Upper lobe of left lung (tissue), 6 donors: ENCODE data around the gene KIAA1614. TPM values are rescaled to one million over a fixed set of nuclear protein-coding genes. Genes with fewer than 3 reads are reported as not detected.

Source experiments
- ATAC-seq, 2 donors: fragments of 200-7000 bp; cut with Tn5 transposase; one replicate each; pipeline ENCODE4 v1.9.1; 2022; ENCODE audit warnings: mild to moderate bottlenecking in 2 of 2, moderate library complexity in 2 of 2; ENCODE audit not compliant: low FRiP score in 2 of 2
- DNase-seq, 2 donors: peaks; one replicate each; pipeline ENCODE4 v3.0.0-alpha.2; 2019 to 2020
- H3K27ac ChIP-seq, 4 donors: fragments of 200-600 bp; sonication (generic); one replicate each; pipeline ENCODE4 v1.5.1; 2016 to 2019
- H3K27me3 ChIP-seq, 4 donors: fragments of 200-600 bp; sonication (generic); one replicate each; pipeline ENCODE4 v1.5.1; 2017 to 2019
- H3K36me3 ChIP-seq, 4 donors: fragments of 200-600 bp; sonication (generic); one replicate each; pipeline ENCODE4 v1.5.1; 2016 to 2019
- H3K4me1 ChIP-seq, 4 donors: fragments of 200-600 bp; sonication (generic); one replicate each; pipeline ENCODE4 v1.5.1; 2018 to 2019
- H3K4me3 ChIP-seq, 4 donors: fragments of 200-600 bp; sonication (generic); one replicate each; pipeline ENCODE4 v1.5.1; 2017 to 2019; ENCODE audit warnings: mild to moderate bottlenecking in 2 of 4, moderate library complexity in 1 of 4
- H3K9me3 ChIP-seq, 4 donors: fragments of 200-600 bp; sonication (generic); one replicate each; pipeline ENCODE4 v1.5.1; 2018 to 2019
- CTCF ChIP-seq, 6 experiments: fragments of 450-650 bp in 4 of 6; fragments of 200-600 bp in 2 of 6; sonication (generic) in 2 of 6; IDR thresholded peaks; one replicate each; pipeline ENCODE4 v1.5.1; 2016 to 2019; ENCODE audit warnings: antibody characterized with exemption in 6 of 6
- EP300 ChIP-seq, 4 donors: sonication (generic); formaldehyde crosslinking; IDR thresholded peaks; one replicate each; pipeline ENCODE4 v1.5.1; 2017; ENCODE audit warnings: antibody characterized with exemption in 4 of 4, control low read depth in 2 of 4
- POLR2A ChIP-seq, 4 donors: fragments of 450-650 bp; IDR thresholded peaks; one replicate each; pipeline ENCODE4 v1.5.1; 2016 to 2017; ENCODE audit warnings: antibody characterized with exemption in 4 of 4, mild to moderate bottlenecking in 2 of 4
- POLR2AphosphoS5 ChIP-seq, 2 donors: sonication (generic); formaldehyde crosslinking; IDR thresholded peaks; one replicate each; pipeline ENCODE4 v1.5.1; 2017; ENCODE audit warnings: antibody characterized with exemption in 2 of 2
- WGBS, 2 donors: methylation state at CpG; one replicate each; pipeline ENCODE4 v1.1.5; 2017 to 2018; 5-methylcytosine and 5-hydroxymethylcytosine counted together
- total RNA-seq, 6 donors: library from RNA; depleted of rRNA in 4 of 6; stranded (reverse); fragments of >200 nt in 4 of 6; gene quantifications; one replicate each; pipeline versions ENCODE4 v1.1.0 to v1.2.1, GENCODE V29; 2016 to 2021
- donor health status: DM: no; HTN: no; CAD: no; lungs with moderate emphysema.
- donor health status: DM: no; HTN: yes; CAD: no; lungs with severe emphysema.

KIAA1614 gene
- total RNA-seq, 6 donors from 2014 or later = 0.79 to 11.9 (median 4.4) TPM

DNA sequence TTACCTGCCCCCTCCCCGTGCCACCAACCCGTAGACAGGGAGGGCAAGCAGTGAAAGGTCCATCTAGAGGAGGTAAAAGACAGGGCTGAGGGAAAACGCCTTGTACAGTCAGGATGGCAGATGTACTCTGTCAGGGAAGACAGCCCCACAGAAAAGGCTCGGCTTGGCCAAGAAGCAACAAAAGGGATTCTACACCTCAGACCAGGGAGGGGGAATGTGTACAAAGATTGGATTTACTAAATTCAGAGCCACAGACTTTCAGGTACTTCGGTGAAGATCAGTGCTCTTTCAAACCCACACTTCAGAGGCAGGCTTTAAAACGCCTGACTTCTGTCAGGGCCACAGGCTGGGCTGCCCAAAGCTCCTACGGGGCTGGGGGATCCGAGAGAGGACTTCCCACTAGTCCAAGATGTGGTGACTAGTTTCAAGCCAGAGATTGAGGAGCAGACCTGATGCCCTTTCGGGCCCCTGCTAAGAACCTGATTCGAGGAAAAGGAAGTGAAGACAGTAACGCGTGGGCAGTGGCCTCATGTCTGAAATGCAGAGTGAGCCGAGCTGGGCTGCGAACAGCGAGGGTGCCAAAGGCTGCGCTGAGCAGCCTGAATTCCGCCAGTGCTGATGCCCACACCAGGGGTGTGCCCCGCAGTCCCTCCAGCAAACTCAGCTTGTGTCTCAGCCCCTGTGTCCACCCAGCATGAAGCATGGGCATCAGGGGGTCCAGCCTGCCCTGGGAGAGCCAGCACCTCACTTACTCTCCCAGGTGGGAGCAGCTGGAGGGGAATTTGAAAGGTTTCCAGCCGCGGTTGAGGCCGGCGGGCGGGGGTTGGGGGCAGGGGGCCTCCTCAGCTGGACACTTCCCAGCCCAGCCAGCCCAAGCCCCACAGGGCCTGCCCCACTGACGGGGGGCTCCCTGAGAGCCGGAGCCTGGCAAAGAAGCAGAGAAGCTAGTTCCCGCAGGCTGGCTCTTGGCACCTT is 36.2 kb downstream of the KIAA1614 start:
- peak in 1 of 2 donors; percentile 67 for DNase-seq
- TF ChIP-seq POLR2AphosphoS5 (IDR thresholded peaks at IDR 0.05) (no peak), CTCF (IDR thresholded peaks at IDR 0.05) (no peak), POLR2A (IDR thresholded peaks at IDR 0.05) (no peak), EP300 (IDR thresholded peaks at IDR 0.05) (no peak)

GRCh38 chr1:180949616-180950000 is 36.9 kb downstream of the KIAA1614 start:
- Histone ChIP-seq H3K27me3 (no peaks in the 10 kb centered on the region), H3K27ac (peak overlapping the region in 1 of 4 donors; percentile 16), H3K4me3 (no peak overlapping the region), H3K9me3 (peaks cover 0 to 4% (median 0%) of the 10 kb centered on the region in 4 donors), H3K4me1 (peaks cover 11 to 16% (median 14%) of the 10 kb centered on the region in 4 donors), H3K36me3 (peaks cover 0 to 32% (median 18%) of the 10 kb centered on the region in 4 donors)
- no peak for TF ChIP-seq POLR2A (IDR thresholded peaks at IDR 0.05)
- no peak for TF ChIP-seq EP300 (IDR thresholded peaks at IDR 0.05)
- TF ChIP-seq POLR2AphosphoS5 (IDR thresholded peaks at IDR 0.05) = no peak
- TF ChIP-seq CTCF (IDR thresholded peaks at IDR 0.05) = no peak
- ATAC-seq = no peak
- WGBS, 2 donors = 90 to 98% methylated on average over 4 of the region's 4 CpGs
- no peak for DNase-seq

More for the DNA sequence above, 36.2 kb downstream of the KIAA1614 start:
- WGBS, 2 donors = 80 to 84% methylated on average over 16 to 25 of the region's 26 CpGs
- Histone ChIP-seq H3K27ac (peak overlapping the region in 2 of 4 donors; percentile 22 to 44), H3K36me3 (peaks cover 0 to 35% (median 18%) of the 10 kb centered on the region in 4 donors), H3K27me3 (no peaks in the 10 kb centered on the region), H3K9me3 (peaks cover 0 to 4% (median 0%) of the 10 kb centered on the region in 4 donors), H3K4me1 (peaks cover 7 to 15% (median 8%) of the 10 kb centered on the region in 4 donors), H3K4me3 (no peak overlapping the region)
- ATAC-seq = no peak

GRCh38 chr1:180950321-180950720 is 37.6 kb downstream of the KIAA1614 start:
- Histone ChIP-seq H3K36me3 (peaks cover 0 to 26% (median 14%) of the 10 kb centered on the region in 4 donors), H3K9me3 (peaks cover 0 to 4% (median 0%) of the 10 kb centered on the region in 4 donors), H3K4me1 (peaks cover 12 to 18% (median 14%) of the 10 kb centered on the region in 4 donors), H3K27me3 (no peaks in the 10 kb centered on the region), H3K4me3 (no peak overlapping the region), H3K27ac (no peak overlapping the region)
- ATAC-seq (no peak), DNase-seq (peak in 1 of 2 donors; percentile 41)
- WGBS, 2 donors = 83 to 87% methylated on average over 2 to 12 of the region's 12 CpGs
- TF ChIP-seq EP300 (IDR thresholded peaks at IDR 0.05) (no peak), CTCF (IDR thresholded peaks at IDR 0.05) (no peak), POLR2A (IDR thresholded peaks at IDR 0.05) (no peak), POLR2AphosphoS5 (IDR thresholded peaks at IDR 0.05) (no peak)

- Histone ChIP-seq H3K4me3 (no peak overlapping the region), H3K4me1 (peaks cover 12 to 18% (median 14%) of the 10 kb centered on the region in 4 donors), H3K27me3 (no peaks in the 10 kb centered on the region), H3K27ac (peak overlapping the region in 1 of 4 donors; percentile 1), H3K9me3 (peaks cover 0 to 4% (median 0%) of the 10 kb centered on the region in 4 donors), H3K36me3 (peaks cover 0 to 21% (median 12%) of the 10 kb centered on the region in 4 donors)
- TF ChIP-seq EP300 (IDR thresholded peaks at IDR 0.05) = no peak
- TF ChIP-seq CTCF (IDR thresholded peaks at IDR 0.05) = no peak
- TF ChIP-seq POLR2AphosphoS5 (IDR thresholded peaks at IDR 0.05) = no peak
- TF ChIP-seq POLR2A (IDR thresholded peaks at IDR 0.05) = no peak
- ATAC-seq (no peak), DNase-seq (peak in 1 of 2 donors; percentile 72)
- 85 to 95% methylated on average over 11 of the region's 11 CpGs for WGBS, 2 donors
Observed at GRCh38 chr1:180951186-180951745, 38.6 kb downstream of the KIAA1614 start.
